Measurements from ENCODE around the gene CSTA.

CSTA gene

DNA sequence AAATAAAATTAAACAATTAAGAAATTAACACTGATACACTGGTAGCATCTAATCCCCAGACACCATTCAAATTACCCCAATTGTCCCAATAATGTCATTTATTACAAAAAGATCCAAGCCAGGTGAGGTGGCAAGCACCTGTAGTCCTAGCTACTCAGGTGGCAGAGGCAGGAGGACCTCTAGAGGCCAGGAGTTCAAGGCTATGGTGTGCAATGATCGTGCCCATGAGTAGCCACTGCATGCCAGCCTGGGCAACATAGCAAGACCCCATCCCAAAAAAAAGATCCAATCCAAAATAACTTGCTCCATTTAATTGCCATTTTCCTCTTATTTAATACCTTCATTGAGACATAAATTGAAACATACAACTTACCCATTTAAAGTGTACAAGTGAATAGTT, 17.8 kb downstream of the CSTA start:
- no peaks in the 10 kb centered on the region for H3K9me3 ChIP-seq (ENCODE audit: low read length)
- no peaks in the 10 kb centered on the region for H3K4me1 ChIP-seq (ENCODE audit: insufficient read depth, low read length)
- no peaks in the 10 kb centered on the region for H3K36me3 ChIP-seq (ENCODE audit: insufficient read depth, low read length)
- H2AFZ ChIP-seq (ENCODE audit: low read depth, low read length): no peak overlapping the region
- H3K4me3 ChIP-seq (ENCODE audit: low read length): no peak overlapping the region
- H3K27me3 ChIP-seq (ENCODE audit: insufficient read depth, low read length): no peaks in the 10 kb centered on the region

- Histone ChIP-seq H3K27me3 (ENCODE audit: insufficient read depth, low read length) (no peaks in the 10 kb centered on the region), H3K4me1 (ENCODE audit: insufficient read depth, low read length) (no peaks in the 10 kb centered on the region), H2AFZ (ENCODE audit: low read depth, low read length) (no peak overlapping the region), H3K4me3 (ENCODE audit: low read length) (no peak overlapping the region), H3K9me3 (ENCODE audit: low read length) (no peaks in the 10 kb centered on the region), H3K36me3 (ENCODE audit: insufficient read depth, low read length) (no peaks in the 10 kb centered on the region)
These were observed 18.6 kb downstream of the CSTA start for GRCh38 chr3:122343654-122344053.

GRCh38 chr3:122349171-122349570, 24.1 kb downstream of the CSTA start:
- Histone ChIP-seq H3K4me3 (ENCODE audit: low read length) (no peak overlapping the region), H3K9me3 (ENCODE audit: low read length) (no peaks in the 10 kb centered on the region), H3K36me3 (ENCODE audit: insufficient read depth, low read length) (no peaks in the 10 kb centered on the region), H3K4me1 (ENCODE audit: insufficient read depth, low read length) (no peaks in the 10 kb centered on the region), H2AFZ (ENCODE audit: low read depth, low read length) (no peak overlapping the region), H3K27me3 (ENCODE audit: insufficient read depth, low read length) (no peaks in the 10 kb centered on the region)

- Histone ChIP-seq H3K36me3 (ENCODE audit: insufficient read depth, low read length) (no peaks in the 10 kb centered on the region), H3K4me1 (ENCODE audit: insufficient read depth, low read length) (no peaks in the 10 kb centered on the region), H3K4me3 (ENCODE audit: low read length) (no peak overlapping the region), H3K9me3 (ENCODE audit: low read length) (no peaks in the 10 kb centered on the region), H2AFZ (ENCODE audit: low read depth, low read length) (no peak overlapping the region), H3K27me3 (ENCODE audit: insufficient read depth, low read length) (no peaks in the 10 kb centered on the region)
These were observed 25.9 kb downstream of the CSTA start for GRCh38 chr3:122350814-122351418.

- Histone ChIP-seq H3K4me1 (ENCODE audit: insufficient read depth, low read length) (no peaks in the 10 kb centered on the region), H3K4me3 (ENCODE audit: low read length) (no peak overlapping the region), H3K36me3 (ENCODE audit: insufficient read depth, low read length) (no peaks in the 10 kb centered on the region), H3K27me3 (ENCODE audit: insufficient read depth, low read length) (no peaks in the 10 kb centered on the region), H2AFZ (ENCODE audit: low read depth, low read length) (no peak overlapping the region), H3K9me3 (ENCODE audit: low read length) (no peaks in the 10 kb centered on the region)
These were observed 26.6 kb downstream of the CSTA start for GRCh38 chr3:122351612-122352011.

DNA sequence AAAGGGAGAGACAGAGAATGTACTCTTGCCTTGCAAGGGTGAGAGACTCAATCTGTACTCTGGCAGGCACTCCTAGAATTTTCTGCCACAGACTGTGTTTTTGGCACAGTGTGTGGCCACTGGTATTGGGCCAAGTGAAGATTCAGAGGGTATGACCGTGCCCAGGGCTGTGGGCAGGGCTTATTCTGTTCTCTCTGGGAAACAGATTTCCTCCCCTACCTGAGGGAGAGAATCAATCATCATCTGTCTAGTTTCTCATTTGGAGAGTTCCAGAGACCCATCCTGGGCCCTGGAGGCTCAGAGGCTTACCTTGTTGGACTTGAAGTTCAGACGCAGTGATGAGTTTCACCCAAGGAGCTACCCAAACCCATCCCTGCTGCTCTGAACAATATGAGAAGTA, 28.2 kb downstream of the CSTA start:
- Histone ChIP-seq H3K9me3 (ENCODE audit: low read length) (no peaks in the 10 kb centered on the region), H3K36me3 (ENCODE audit: insufficient read depth, low read length) (no peaks in the 10 kb centered on the region), H2AFZ (ENCODE audit: low read depth, low read length) (no peak overlapping the region), H3K4me1 (ENCODE audit: insufficient read depth, low read length) (no peaks in the 10 kb centered on the region), H3K4me3 (ENCODE audit: low read length) (no peak overlapping the region), H3K27me3 (ENCODE audit: insufficient read depth, low read length) (no peaks in the 10 kb centered on the region)

GRCh38 chr3:122353893-122354401, 28.9 kb downstream of the CSTA start:
- H3K4me1 ChIP-seq (ENCODE audit: insufficient read depth, low read length): no peaks in the 10 kb centered on the region
- no peak overlapping the region for H3K4me3 ChIP-seq (ENCODE audit: low read length)

GRCh38 chr3:122355612-122356011, 30.6 kb downstream of the CSTA start:
- H3K9me3 ChIP-seq (ENCODE audit: low read length): no peaks in the 10 kb centered on the region
- H3K27me3 ChIP-seq (ENCODE audit: insufficient read depth, low read length): no peaks in the 10 kb centered on the region
- H3K4me3 ChIP-seq (ENCODE audit: low read length): no peak overlapping the region
- H3K36me3 ChIP-seq (ENCODE audit: insufficient read depth, low read length): peaks cover 6% of the 10 kb centered on the region
- H3K4me1 ChIP-seq (ENCODE audit: insufficient read depth, low read length): no peaks in the 10 kb centered on the region
- H2AFZ ChIP-seq (ENCODE audit: low read depth, low read length): no peak overlapping the region

More at GRCh38 chr3:122353893-122354401, 28.9 kb downstream of the CSTA start:
- Histone ChIP-seq H3K27me3 (ENCODE audit: insufficient read depth, low read length) (no peaks in the 10 kb centered on the region), H2AFZ (ENCODE audit: low read depth, low read length) (no peak overlapping the region), H3K36me3 (ENCODE audit: insufficient read depth, low read length) (peaks cover 3% of the 10 kb centered on the region), H3K9me3 (ENCODE audit: low read length) (no peaks in the 10 kb centered on the region)

- Histone ChIP-seq H2AFZ (ENCODE audit: low read depth, low read length) (no peak overlapping the region), H3K36me3 (ENCODE audit: insufficient read depth, low read length) (peaks cover 10% of the 10 kb centered on the region), H3K9me3 (ENCODE audit: low read length) (no peaks in the 10 kb centered on the region), H3K4me1 (ENCODE audit: insufficient read depth, low read length) (no peaks in the 10 kb centered on the region), H3K4me3 (ENCODE audit: low read length) (no peak overlapping the region), H3K27me3 (ENCODE audit: insufficient read depth, low read length) (no peaks in the 10 kb centered on the region)
These were observed 31.4 kb downstream of the CSTA start for GRCh38 chr3:122356402-122356801.

GRCh38 chr3:122357828-122358702, 33.0 kb downstream of the CSTA start:
- Histone ChIP-seq H3K9me3 (ENCODE audit: low read length) (no peaks in the 10 kb centered on the region), H3K4me3 (ENCODE audit: low read length) (no peak overlapping the region), H2AFZ (ENCODE audit: low read depth, low read length) (no peak overlapping the region), H3K4me1 (ENCODE audit: insufficient read depth, low read length) (no peaks in the 10 kb centered on the region), H3K27me3 (ENCODE audit: insufficient read depth, low read length) (no peaks in the 10 kb centered on the region), H3K36me3 (ENCODE audit: insufficient read depth, low read length) (peaks cover 17% of the 10 kb centered on the region)

DNA sequence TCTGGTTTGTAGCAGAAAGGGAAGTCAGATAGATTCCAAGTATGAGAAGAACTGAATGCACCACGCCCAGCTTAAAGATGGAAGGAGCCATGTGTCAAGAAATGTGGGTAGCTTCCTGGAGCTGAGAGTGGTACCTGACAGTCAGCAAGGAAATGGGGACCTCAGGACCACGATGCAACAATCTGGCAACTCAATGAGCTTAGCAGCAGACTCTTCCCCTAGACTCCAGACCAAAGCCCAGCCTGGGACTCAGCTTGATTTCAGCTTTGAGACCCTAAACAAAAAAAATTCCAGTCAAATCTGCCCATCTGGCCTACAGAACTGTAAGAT, 33.6 kb downstream of the CSTA start:
- H3K36me3 ChIP-seq (ENCODE audit: insufficient read depth, low read length): peaks cover 21% of the 10 kb centered on the region
- H2AFZ ChIP-seq (ENCODE audit: low read depth, low read length): no peak overlapping the region
- no peaks in the 10 kb centered on the region for H3K27me3 ChIP-seq (ENCODE audit: insufficient read depth, low read length)
- no peaks in the 10 kb centered on the region for H3K4me1 ChIP-seq (ENCODE audit: insufficient read depth, low read length)
- H3K4me3 ChIP-seq (ENCODE audit: low read length): no peak overlapping the region
- no peaks in the 10 kb centered on the region for H3K9me3 ChIP-seq (ENCODE audit: low read length)

- no peaks in the 10 kb centered on the region for H3K9me3 ChIP-seq (ENCODE audit: low read length)
- no peaks in the 10 kb centered on the region for H3K4me1 ChIP-seq (ENCODE audit: insufficient read depth, low read length)
- H2AFZ ChIP-seq (ENCODE audit: low read depth, low read length): no peak overlapping the region
- no peaks in the 10 kb centered on the region for H3K27me3 ChIP-seq (ENCODE audit: insufficient read depth, low read length)
- H3K36me3 ChIP-seq (ENCODE audit: insufficient read depth, low read length): peaks cover 49% of the 10 kb centered on the region
- no peak overlapping the region for H3K4me3 ChIP-seq (ENCODE audit: low read length)
These were observed 37.0 kb downstream of the CSTA start for GRCh38 chr3:122362026-122362425.

DNA sequence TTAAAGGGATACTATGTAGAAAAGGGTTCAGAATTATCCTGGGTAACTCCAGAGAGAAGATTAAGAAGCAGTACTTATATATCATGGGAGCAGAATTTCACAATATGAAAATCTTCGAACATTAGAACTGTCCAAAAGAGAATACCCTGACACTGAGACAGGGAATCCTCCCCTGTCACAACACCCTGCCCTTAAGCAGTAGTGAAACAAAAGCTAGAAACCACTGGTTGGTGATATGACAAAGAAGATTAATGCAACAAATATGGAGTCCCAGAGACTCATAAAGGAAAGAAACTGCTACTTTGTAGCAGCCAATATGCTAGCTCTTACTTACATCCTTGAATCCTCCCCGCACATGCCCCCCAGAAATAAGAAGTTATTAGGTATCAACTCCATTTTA, 39.4 kb downstream of the CSTA start:
- Histone ChIP-seq H2AFZ (ENCODE audit: low read depth, low read length) (no peak overlapping the region), H3K4me3 (ENCODE audit: low read length) (no peak overlapping the region), H3K36me3 (ENCODE audit: insufficient read depth, low read length) (peaks cover 53% of the 10 kb centered on the region), H3K9me3 (ENCODE audit: low read length) (no peaks in the 10 kb centered on the region), H3K27me3 (ENCODE audit: insufficient read depth, low read length) (no peaks in the 10 kb centered on the region), H3K4me1 (ENCODE audit: insufficient read depth, low read length) (no peaks in the 10 kb centered on the region)

Data from neuron (in vitro differentiated cells).